Activated CD4-positive, alpha-beta memory T cell treated with anti-CD3 and anti-CD28 coated beads, Interleukin-2, amount 10 ng/mL, durations not matched to agents 7 days and 5 days (primary cell): Measurements from ENCODE around the gene UGT1A10. TPM values are rescaled to one million over a fixed set of nuclear protein-coding genes. Genes with fewer than 3 reads are reported as not detected.

ENCODE experiments used
- CTCF ChIA-PET: fragments of 350-600 bp; sonication (Branson Sonifier 250); formaldehyde crosslinking; loops from one replicate; lab custom pipeline; 2021; ENCODE audit warnings: antibody characterized with exemption, inconsistent platforms; lab: Charles Lee
- POLR2A ChIA-PET: fragments of 350-600 bp; sonication (Branson Sonifier 250); formaldehyde crosslinking; loops from one replicate; lab custom pipeline; 2021; ENCODE audit warnings: antibody characterized with exemption; lab: Charles Lee
- DNase-seq: peaks from one replicate; pipeline ENCODE4 v3.0.0-alpha.2; 2020
- H3K27ac Mint-ChIP-seq: one replicate; pipeline ENCODE4 v1.8.0; 2021; ENCODE audit warnings: mild to moderate bottlenecking, mixed read lengths
- H3K27me3 Mint-ChIP-seq: one replicate; pipeline ENCODE4 v1.8.0; 2021; ENCODE audit warnings: mixed read lengths
- H3K36me3 Mint-ChIP-seq: one replicate; pipeline ENCODE4 v1.8.0; 2021; ENCODE audit warnings: low read depth, mixed read lengths
- H3K4me1 Mint-ChIP-seq: one replicate; pipeline ENCODE4 v1.8.0; 2021; ENCODE audit warnings: mixed read lengths
- H3K4me3 Mint-ChIP-seq: one replicate; pipeline ENCODE4 v1.8.0; 2021; ENCODE audit warnings: mild to moderate bottlenecking, mixed read lengths
- H3K9me3 Mint-ChIP-seq: one replicate; pipeline ENCODE4 v1.8.0; 2021; ENCODE audit warnings: mixed read lengths
- total RNA-seq, 2 experiments: library from RNA; stranded (reverse); gene quantifications; one replicate each; pipeline ENCODE4 v1.2.3, GENCODE V29; 2021

UGT1A10 gene
- total RNA-seq, 2 experiments from 2014 or later, result not detected

DNA sequence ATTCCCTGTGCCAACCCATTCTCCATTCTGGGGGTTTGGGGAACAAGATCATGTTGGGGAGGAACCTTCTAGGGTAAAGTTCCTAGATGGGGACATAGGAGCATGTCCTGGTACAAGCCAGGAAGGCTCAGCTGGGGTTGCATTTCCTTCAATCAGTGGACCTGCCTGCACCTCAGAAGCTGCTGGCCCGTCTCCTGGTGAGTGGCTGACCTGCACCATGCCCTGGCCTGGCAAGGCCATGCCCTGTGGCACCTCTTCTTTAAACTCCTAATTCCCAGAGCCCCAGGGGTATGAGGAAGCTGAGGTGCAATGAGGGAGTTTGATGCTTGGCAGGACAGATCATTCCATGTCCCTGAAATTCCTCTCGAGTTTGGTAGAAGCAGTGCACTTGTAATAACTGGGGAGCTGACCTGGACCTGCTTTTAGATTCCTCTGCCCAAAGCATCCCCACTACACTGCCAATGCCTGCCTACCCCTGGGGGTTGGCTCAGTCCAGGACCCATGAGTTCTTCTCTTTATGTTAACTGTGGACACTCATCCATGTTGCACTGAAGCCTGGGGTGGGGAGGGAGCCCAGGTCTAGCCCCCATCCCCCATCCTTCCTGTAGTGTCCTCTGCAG, 167.2 kb downstream of the UGT1A10 start:
- no peak overlapping the region for H3K4me3 Mint-ChIP-seq
- POLR2A ChIA-PET, result no interaction called here
- H3K9me3 Mint-ChIP-seq, result no peaks in the 10 kb centered on the region
- no peak for DNase-seq
- peaks cover 7% of the 10 kb centered on the region for H3K27me3 Mint-ChIP-seq
- H3K4me1 Mint-ChIP-seq, result peaks cover 4% of the 10 kb centered on the region
- no peaks in the 10 kb centered on the region for H3K36me3 Mint-ChIP-seq
- H3K27ac Mint-ChIP-seq, result no peak overlapping the region
- CTCF ChIA-PET, result no interaction called here

- ChIA-PET POLR2A (no interaction called here), CTCF (no interaction called here)
- DNase-seq, result peak; percentile 11
- Mint-ChIP-seq H3K4me1 (peaks cover 4% of the 10 kb centered on the region), H3K4me3 (no peak overlapping the region), H3K9me3 (no peaks in the 10 kb centered on the region), H3K27ac (no peak overlapping the region), H3K27me3 (peaks cover 7% of the 10 kb centered on the region), H3K36me3 (no peaks in the 10 kb centered on the region)
Measured at GRCh38 chr2:233803994-233804393, 167.7 kb downstream of the UGT1A10 start.

- H3K9me3 Mint-ChIP-seq, result no peaks in the 10 kb centered on the region
- no peak overlapping the region for H3K4me3 Mint-ChIP-seq
- peaks cover 13% of the 10 kb centered on the region for H3K27me3 Mint-ChIP-seq
- H3K27ac Mint-ChIP-seq, result no peak overlapping the region
- no peaks in the 10 kb centered on the region for H3K4me1 Mint-ChIP-seq
- H3K36me3 Mint-ChIP-seq, result no peaks in the 10 kb centered on the region
- CTCF ChIA-PET, result no interaction called here
- no peak for DNase-seq
- POLR2A ChIA-PET, result no interaction called here
Measured at GRCh38 chr2:233807215-233807865, 171.1 kb downstream of the UGT1A10 start.

DNA sequence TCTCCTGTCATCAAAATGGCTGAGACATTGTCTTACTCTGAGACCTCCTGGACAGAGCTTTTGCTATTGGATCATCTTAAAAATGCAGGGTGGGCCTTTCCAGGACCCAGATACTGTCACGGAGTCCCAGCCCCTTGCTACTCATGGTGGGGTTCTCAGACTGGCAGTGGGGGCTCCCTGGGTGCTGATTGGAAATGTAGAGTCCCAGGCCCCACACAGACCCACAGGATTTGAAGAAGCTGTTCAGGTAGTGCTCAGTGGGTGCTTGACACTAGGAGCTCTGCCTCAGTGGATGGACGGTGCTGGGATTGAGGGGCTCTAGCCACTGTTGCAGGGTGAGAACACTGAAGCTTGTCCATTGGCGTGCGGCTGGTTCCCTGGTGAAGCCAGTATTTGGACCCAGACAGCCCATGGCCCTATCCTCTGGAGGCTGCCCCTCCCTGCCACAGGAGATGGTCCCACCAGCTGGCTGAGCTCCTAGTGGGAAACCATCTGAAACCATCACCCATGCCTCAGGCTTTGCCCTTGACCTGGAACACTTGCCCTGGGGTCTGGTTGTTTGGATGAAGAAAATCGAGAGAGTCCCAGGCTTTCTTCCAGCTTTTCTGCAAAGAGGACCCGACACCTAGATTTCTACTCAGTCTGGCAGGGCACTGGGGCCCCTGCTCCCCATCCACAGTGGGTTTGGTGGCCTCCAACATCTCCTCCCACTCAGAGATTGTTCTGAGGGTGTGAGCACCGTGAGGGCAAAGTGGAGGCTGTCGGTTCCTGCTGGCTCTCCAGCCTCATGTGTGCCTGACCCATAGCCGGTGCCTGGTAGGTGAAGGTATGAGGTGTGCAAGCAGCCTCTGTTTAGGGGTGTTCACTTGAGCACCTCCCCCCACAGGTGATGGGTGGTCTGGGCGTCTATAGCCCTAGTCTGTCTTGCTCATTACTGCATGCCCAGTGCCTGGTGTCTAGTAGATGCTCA, 172.0 kb downstream of the UGT1A10 start:
- CTCF ChIA-PET, result no interaction called here

GRCh38 chr2:233810385-233810784, 174.1 kb downstream of the UGT1A10 start:
- POLR2A ChIA-PET, result no interaction called here
- H3K27ac Mint-ChIP-seq, result no peak overlapping the region
- H3K27me3 Mint-ChIP-seq, result peaks cover 15% of the 10 kb centered on the region
- no peak for DNase-seq
- CTCF ChIA-PET, result no interaction called here
- H3K9me3 Mint-ChIP-seq, result no peaks in the 10 kb centered on the region
- H3K4me3 Mint-ChIP-seq, result no peak overlapping the region
- H3K36me3 Mint-ChIP-seq, result no peaks in the 10 kb centered on the region
- no peaks in the 10 kb centered on the region for H3K4me1 Mint-ChIP-seq

More for the DNA sequence above, 172.0 kb downstream of the UGT1A10 start:
- POLR2A ChIA-PET, result no interaction called here
- Mint-ChIP-seq H3K9me3 (no peaks in the 10 kb centered on the region), H3K4me3 (no peak overlapping the region), H3K36me3 (no peaks in the 10 kb centered on the region), H3K27me3 (peaks cover 13% of the 10 kb centered on the region), H3K4me1 (no peaks in the 10 kb centered on the region), H3K27ac (no peak overlapping the region)
- DNase-seq, result no peak

DNA sequence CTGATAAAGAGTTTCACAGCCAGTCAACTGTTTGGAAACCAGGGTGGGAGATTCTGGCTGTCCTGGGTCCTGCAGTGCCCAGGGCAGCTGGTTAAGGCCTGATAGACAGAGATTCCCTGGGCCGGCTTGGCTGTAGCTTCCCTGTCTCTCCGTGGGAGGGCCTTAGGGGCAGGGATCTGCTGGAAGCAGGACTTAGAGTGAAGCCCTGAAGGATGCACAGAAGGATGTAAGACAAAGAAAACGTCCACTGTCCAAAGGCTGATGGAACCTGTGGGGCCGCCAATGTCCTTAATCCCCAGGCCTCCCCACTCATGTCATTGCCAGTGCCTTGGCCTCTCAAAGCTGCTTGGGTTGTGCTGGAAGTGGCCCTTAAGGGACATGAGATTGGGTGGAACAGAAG, 174.8 kb downstream of the UGT1A10 start:
- DNase-seq, result no peak
- Mint-ChIP-seq H3K4me1 (no peaks in the 10 kb centered on the region), H3K9me3 (no peaks in the 10 kb centered on the region), H3K27ac (no peak overlapping the region), H3K36me3 (no peaks in the 10 kb centered on the region), H3K27me3 (peaks cover 13% of the 10 kb centered on the region), H3K4me3 (no peak overlapping the region)
- CTCF ChIA-PET, result no interaction called here
- POLR2A ChIA-PET, result no interaction called here

GRCh38 chr2:233811732-233812131, 175.5 kb downstream of the UGT1A10 start:
- Mint-ChIP-seq H3K4me3 (no peak overlapping the region), H3K9me3 (no peaks in the 10 kb centered on the region), H3K4me1 (no peaks in the 10 kb centered on the region), H3K36me3 (no peaks in the 10 kb centered on the region), H3K27ac (no peak overlapping the region), H3K27me3 (peaks cover 13% of the 10 kb centered on the region)
- POLR2A ChIA-PET, result no interaction called here
- CTCF ChIA-PET, result no interaction called here
- DNase-seq, result no peak

DNA sequence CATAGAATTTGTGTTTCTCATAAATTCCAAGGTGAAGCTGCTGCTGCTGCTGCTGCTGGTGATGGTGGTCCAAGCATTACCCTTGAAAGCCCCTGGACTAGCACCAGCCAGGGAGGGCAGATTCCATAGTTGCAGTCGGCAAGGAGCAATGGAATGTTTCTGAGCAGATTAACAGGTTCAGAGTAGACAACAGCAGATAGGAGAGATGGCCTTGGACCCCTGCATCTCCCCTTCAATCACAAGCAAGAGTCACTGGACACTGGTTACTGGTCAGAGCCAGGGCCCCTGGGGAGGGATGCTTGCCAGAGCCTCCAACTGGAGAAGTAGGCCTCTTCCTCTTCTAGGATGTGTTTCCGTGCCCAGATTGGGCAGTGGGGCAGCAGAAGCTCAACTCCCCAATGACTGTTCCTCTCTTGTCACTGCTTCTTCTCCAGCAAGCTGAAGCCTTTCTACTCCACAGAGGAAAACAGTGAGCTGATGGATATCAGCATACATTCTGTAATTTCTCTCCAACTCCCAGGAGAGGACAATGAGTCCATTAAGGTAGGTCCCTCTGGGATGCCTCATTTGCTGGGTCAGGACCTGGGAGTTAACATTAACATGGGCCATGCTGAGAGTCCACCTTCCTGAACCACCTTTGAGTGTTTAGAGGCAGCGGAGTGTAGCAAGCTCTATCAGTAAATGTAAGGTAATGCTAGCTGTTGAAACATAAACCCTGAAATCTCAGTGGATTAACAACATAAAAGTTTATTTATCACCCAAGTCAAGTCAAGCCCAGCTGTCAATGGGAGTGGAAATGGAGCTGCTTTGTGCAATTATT, 177.2 kb downstream of the UGT1A10 start:
- no peaks in the 10 kb centered on the region for H3K9me3 Mint-ChIP-seq

GRCh38 chr2:233814056-233814835, 178.0 kb downstream of the UGT1A10 start:
- no peak for DNase-seq
- ChIA-PET POLR2A (no interaction called here), CTCF (no interaction called here)
- Mint-ChIP-seq H3K27me3 (peaks cover 15% of the 10 kb centered on the region), H3K9me3 (no peaks in the 10 kb centered on the region), H3K4me1 (no peaks in the 10 kb centered on the region), H3K27ac (no peak overlapping the region), H3K4me3 (no peak overlapping the region), H3K36me3 (no peaks in the 10 kb centered on the region)

More for the DNA sequence above, 177.2 kb downstream of the UGT1A10 start:
- Mint-ChIP-seq H3K4me3 (no peak overlapping the region), H3K27me3 (peaks cover 15% of the 10 kb centered on the region), H3K36me3 (no peaks in the 10 kb centered on the region), H3K27ac (no peak overlapping the region), H3K4me1 (no peaks in the 10 kb centered on the region)
- no peak for DNase-seq
- ChIA-PET CTCF (no interaction called here), POLR2A (no interaction called here)

GRCh38 chr2:233815861-233816260, 179.6 kb downstream of the UGT1A10 start:
- no peaks in the 10 kb centered on the region for H3K36me3 Mint-ChIP-seq
- H3K27me3 Mint-ChIP-seq, result peaks cover 9% of the 10 kb centered on the region
- H3K9me3 Mint-ChIP-seq, result no peaks in the 10 kb centered on the region
- ChIA-PET CTCF (no interaction called here), POLR2A (no interaction called here)
- DNase-seq, result no peak
- H3K4me3 Mint-ChIP-seq, result no peak overlapping the region
- H3K4me1 Mint-ChIP-seq, result no peaks in the 10 kb centered on the region
- H3K27ac Mint-ChIP-seq, result no peak overlapping the region

DNA sequence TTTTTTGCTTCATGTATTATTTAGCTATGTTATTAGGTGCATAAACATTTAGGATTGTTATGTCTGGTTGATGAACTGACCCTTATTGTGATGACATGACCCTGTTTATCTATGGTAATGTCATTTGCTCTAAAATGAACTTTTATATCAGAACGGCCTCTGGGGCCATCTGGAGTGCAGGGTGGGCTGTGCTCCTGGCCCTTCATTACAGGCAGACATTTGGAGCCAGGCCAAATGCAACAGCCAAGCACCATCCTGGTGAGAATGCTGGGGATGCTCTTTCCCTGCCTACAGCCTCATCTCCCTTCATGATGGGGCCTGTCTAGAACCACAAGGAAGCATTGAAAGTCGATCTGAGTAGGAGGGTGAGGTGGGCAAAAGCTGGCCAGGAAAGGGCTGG, 180.1 kb downstream of the UGT1A10 start:
- Mint-ChIP-seq H3K27me3 (peaks cover 9% of the 10 kb centered on the region), H3K27ac (no peak overlapping the region), H3K36me3 (no peaks in the 10 kb centered on the region), H3K4me3 (no peak overlapping the region), H3K9me3 (no peaks in the 10 kb centered on the region), H3K4me1 (no peaks in the 10 kb centered on the region)
- ChIA-PET POLR2A (no interaction called here), CTCF (no interaction called here)
- DNase-seq, result no peak

GRCh38 chr2:233816771-233817170, 180.5 kb downstream of the UGT1A10 start:
- POLR2A ChIA-PET, result no interaction called here
- no peak for DNase-seq
- no peaks in the 10 kb centered on the region for H3K4me1 Mint-ChIP-seq
- no peak overlapping the region for H3K4me3 Mint-ChIP-seq
- H3K27me3 Mint-ChIP-seq, result peaks cover 9% of the 10 kb centered on the region
- no peak overlapping the region for H3K27ac Mint-ChIP-seq
- CTCF ChIA-PET, result no interaction called here
- no peaks in the 10 kb centered on the region for H3K36me3 Mint-ChIP-seq
- no peaks in the 10 kb centered on the region for H3K9me3 Mint-ChIP-seq
